H9 (cell line): ENCODE results near the gene NACC2. TPM values are rescaled to one million over a fixed set of nuclear protein-coding genes. Genes with fewer than 3 reads are reported as not detected.

Experiments
- DNase-seq: peaks from one replicate; pipeline ENCODE4 v3.0.0-alpha.2; 2017
- H2AFZ ChIP-seq: one replicate; pipeline ENCODE4 v1.6.1; 2013; ENCODE audit warnings: mild to moderate bottlenecking, low read length, control low read depth, moderate library complexity
- H2AK5ac ChIP-seq: 2 replicates; pipeline ENCODE4 v1.6.1; 2013; ENCODE audit warnings: low read length, control low read depth, mixed read lengths; ENCODE audit not compliant: insufficient read length
- H2BK120ac ChIP-seq: one replicate; pipeline ENCODE4 v1.6.1; 2013; ENCODE audit warnings: low read depth, mild to moderate bottlenecking, low read length, control low read depth, inconsistent platforms; ENCODE audit not compliant: poor library complexity, severe bottlenecking
- H2BK12ac ChIP-seq: 2 replicates; pipeline ENCODE4 v1.6.1; 2013; ENCODE audit warnings: low read length, control low read depth, mixed read lengths, low read depth; ENCODE audit not compliant: insufficient read length
- H2BK15ac ChIP-seq: 2 replicates; pipeline ENCODE4 v1.6.1; 2013; ENCODE audit warnings: low read depth, low read length, control low read depth
- H2BK20ac ChIP-seq: one replicate; pipeline ENCODE4 v1.6.1; 2013; ENCODE audit warnings: low read depth, mild to moderate bottlenecking, low read length, control low read depth, inconsistent platforms; ENCODE audit not compliant: poor library complexity, severe bottlenecking
- H2BK5ac ChIP-seq: 2 replicates; pipeline ENCODE4 v1.6.1; 2013; ENCODE audit warnings: low read length, control low read depth, mixed read lengths; ENCODE audit not compliant: insufficient read length
- H3K14ac ChIP-seq: 2 replicates; pipeline ENCODE4 v1.6.1; 2013; ENCODE audit warnings: low read length, control low read depth; ENCODE audit not compliant: insufficient read depth
- H3K18ac ChIP-seq: 2 replicates; pipeline ENCODE4 v1.6.1; 2013; ENCODE audit warnings: low read depth, mild to moderate bottlenecking, mixed read lengths, low read length, control low read depth; ENCODE audit not compliant: insufficient read length
- H3K23ac ChIP-seq: 2 replicates; pipeline ENCODE4 v1.6.1; 2013; ENCODE audit warnings: low read length, control low read depth, mixed read lengths, low read depth; ENCODE audit not compliant: insufficient read length
- H3K23me2 ChIP-seq: 2 replicates; pipeline ENCODE4 v1.6.1; 2013; ENCODE audit warnings: low read depth, mild to moderate bottlenecking, mixed read lengths, low read length, control low read depth; ENCODE audit not compliant: insufficient read length, poor library complexity, severe bottlenecking
- H3K27ac ChIP-seq: 2 replicates; pipeline ENCODE4 v1.5.1; 2013; ENCODE audit warnings: low read length, control low read depth, mixed read lengths, low read depth; ENCODE audit not compliant: insufficient read length
- H3K27me3 ChIP-seq: 2 replicates; pipeline ENCODE4 v1.6.1; 2013; ENCODE audit warnings: low read length, control low read depth, inconsistent platforms; ENCODE audit not compliant: insufficient read depth
- H3K4ac ChIP-seq: 2 replicates; pipeline ENCODE4 v1.6.1; 2013; ENCODE audit warnings: low read depth, mild to moderate bottlenecking, control low read depth, inconsistent platforms, low read length, moderate library complexity
- H3K4me1 ChIP-seq: 2 replicates; pipeline ENCODE4 v1.6.1; 2013; ENCODE audit warnings: low read length, control low read depth, inconsistent platforms; ENCODE audit not compliant: insufficient read depth
- H3K4me2 ChIP-seq: 2 replicates; pipeline ENCODE4 v1.6.1; 2013; ENCODE audit warnings: low read length, control low read depth, mixed read lengths; ENCODE audit not compliant: insufficient read length, insufficient read depth
- H3K56ac ChIP-seq: 2 replicates; pipeline ENCODE4 v1.6.1; 2013; ENCODE audit warnings: low read depth, mild to moderate bottlenecking, mixed read lengths, low read length, control low read depth; ENCODE audit not compliant: insufficient read length
- H3K79me1 ChIP-seq: 2 replicates; pipeline ENCODE4 v1.6.1; 2013; ENCODE audit warnings: low read depth, mild to moderate bottlenecking, moderate library complexity, low read length, control low read depth, inconsistent platforms; ENCODE audit not compliant: insufficient read depth, poor library complexity, severe bottlenecking
- H3K79me2 ChIP-seq: 2 replicates; pipeline ENCODE4 v1.6.1; 2013; ENCODE audit warnings: low read length, control low read depth, inconsistent platforms; ENCODE audit not compliant: insufficient read depth
- H3K9ac ChIP-seq: 2 replicates; pipeline ENCODE4 v1.6.1; 2013; ENCODE audit warnings: low read length, control low read depth, mixed read lengths; ENCODE audit not compliant: insufficient read length; ENCODE audit errors: extremely low read depth
- H3K9me3 ChIP-seq: one replicate; pipeline ENCODE4 v1.6.1; 2013; ENCODE audit warnings: low read depth, low read length, inconsistent platforms; ENCODE audit not compliant: control insufficient read depth
- H3T11ph ChIP-seq: one replicate; pipeline ENCODE4 v1.6.1; 2013; ENCODE audit warnings: mild to moderate bottlenecking, low read length, control low read depth, inconsistent platforms
- H4K20me1 ChIP-seq: one replicate; pipeline ENCODE4 v1.6.1; 2013; ENCODE audit not compliant: control insufficient read depth, insufficient read length, insufficient read depth
- H4K5ac ChIP-seq: 2 replicates; pipeline ENCODE4 v1.6.1; 2013; ENCODE audit warnings: low read depth, mild to moderate bottlenecking, mixed read lengths, low read length, control low read depth; ENCODE audit not compliant: insufficient read length
- H4K8ac ChIP-seq: replicated peaks from 2 replicates; pipeline ENCODE4 v1.6.1; 2013; ENCODE audit warnings: low read length, control low read depth, mixed read lengths, low read depth; ENCODE audit not compliant: insufficient read length
- H4K91ac ChIP-seq: 2 replicates; pipeline ENCODE4 v1.6.1; 2013; ENCODE audit warnings: low read depth, mild to moderate bottlenecking, moderate library complexity, mixed read lengths, low read length, control low read depth; ENCODE audit not compliant: insufficient read length
- H3K27ac Mint-ChIP-seq, 3 experiments: 2 replicates in 2 of 3; 3 replicates in 1 of 3; pipeline ENCODE4 v1.8.0; 2020 to 2021; ENCODE audit warnings: mixed read lengths in 3 of 3, mild to moderate bottlenecking in 1 of 3, moderate library complexity in 1 of 3
- H3K27me3 Mint-ChIP-seq: 2 replicates; pipeline ENCODE4 v1.8.0; 2021; ENCODE audit warnings: low read depth, mild to moderate bottlenecking, moderate library complexity, mixed read lengths
- H3K36me3 Mint-ChIP-seq, 3 experiments: 2 replicates in 2 of 3; 3 replicates in 1 of 3; pipeline ENCODE4 v1.8.0; 2020 to 2021; ENCODE audit warnings: low read depth in 3 of 3, mixed read lengths in 3 of 3; ENCODE audit not compliant: insufficient read depth in 1 of 3
- H3K4me1 Mint-ChIP-seq, 2 experiments: 2 replicates each; pipeline ENCODE4 v1.8.0; 2020; ENCODE audit warnings: mixed read lengths in 2 of 2
- H3K4me3 Mint-ChIP-seq, 2 experiments: 2 replicates in 1 of 2; 3 replicates in 1 of 2; pipeline ENCODE4 v1.8.0; 2020 to 2021; ENCODE audit warnings: mild to moderate bottlenecking in 2 of 2, mixed read lengths in 2 of 2, moderate library complexity in 1 of 2
- H3K9me3 Mint-ChIP-seq, 2 experiments: 2 replicates in 1 of 2; 3 replicates in 1 of 2; pipeline ENCODE4 v1.8.0; 2020; ENCODE audit warnings: mild to moderate bottlenecking in 2 of 2, mixed read lengths in 2 of 2, moderate library complexity in 1 of 2
- WGBS: extraction: QIAGEN DNeasy Blood & Tissue Kit; methylation state at CpG from one replicate; pipeline ENCODE4 v1.1.7; 2013; ENCODE audit warnings: missing lambda C conversion rate, low lambda C conversion rate, mixed read lengths; ENCODE audit not compliant: insufficient read length; ENCODE audit errors: extremely low coverage; 5-methylcytosine and 5-hydroxymethylcytosine counted together
- total RNA-seq: library from RNA; stranded (reverse); gene quantifications from 2 replicates; pipeline ENCODE4 v1.2.1, GENCODE V29; 2021
- TF ChIP-seq, protein P1 (sequence below): fragments of 200-600 bp; sonication (generic); conservative IDR thresholded peaks from 3 replicates; pipeline ENCODE4 v1.8.0; 2021; ENCODE audit warnings: antibody characterized with exemption, mild to moderate bottlenecking

NACC2 gene
- total RNA-seq, 1 experiment from 2014 or later = 11.5 TPM

DNA sequence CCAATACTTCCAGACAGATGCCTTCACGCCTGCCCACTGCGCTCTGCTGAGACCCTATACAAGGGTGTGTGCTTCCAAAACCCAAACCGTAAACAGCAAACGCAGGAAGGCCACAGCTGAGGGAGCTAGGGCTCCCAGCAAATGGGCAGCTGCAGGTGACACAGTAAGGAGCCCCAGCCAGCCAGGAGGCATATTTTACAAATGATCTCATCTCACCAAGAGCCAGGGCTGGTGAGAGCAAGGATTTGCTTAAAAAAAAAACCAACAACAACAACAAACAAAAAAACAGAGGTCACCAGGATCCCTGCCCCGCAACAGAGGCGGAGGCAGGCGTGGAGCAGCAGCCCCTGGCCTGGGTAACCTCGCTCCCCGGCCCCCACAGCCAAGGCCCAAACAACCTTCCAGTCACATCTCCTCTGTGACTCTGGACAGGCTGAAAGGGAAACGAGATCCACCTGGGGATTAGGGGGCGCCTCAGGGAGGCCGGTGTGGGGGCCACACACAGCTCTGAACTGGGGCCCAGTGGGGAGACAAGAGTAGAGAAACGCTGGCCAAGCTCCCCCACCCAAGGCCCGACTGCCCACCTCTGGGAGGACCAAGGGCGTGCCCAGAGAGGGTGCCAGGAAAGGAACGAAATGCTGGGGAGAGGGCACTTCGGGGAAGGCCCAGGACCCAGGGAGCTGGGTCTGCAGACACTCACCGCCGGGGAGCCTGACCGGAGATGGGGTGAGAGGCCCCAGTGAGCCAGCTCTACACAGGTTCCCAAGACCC, 3.3 kb downstream of the NACC2 start:
- Mint-ChIP-seq H3K27ac (peak overlapping the region in 1 of 3 experiments; percentile 55; a peak in 1 of 7 replicates), H3K4me3 (no peak overlapping the region), H3K9me3 (no peaks in the 10 kb centered on the region), H3K4me1 (peaks cover 22 to 48% of the 10 kb centered on the region in 2 experiments), H3K27me3 (peaks cover 21% of the 10 kb centered on the region), H3K36me3 (no peaks in the 10 kb centered on the region)
- TF ChIP-seq, protein P1, sequence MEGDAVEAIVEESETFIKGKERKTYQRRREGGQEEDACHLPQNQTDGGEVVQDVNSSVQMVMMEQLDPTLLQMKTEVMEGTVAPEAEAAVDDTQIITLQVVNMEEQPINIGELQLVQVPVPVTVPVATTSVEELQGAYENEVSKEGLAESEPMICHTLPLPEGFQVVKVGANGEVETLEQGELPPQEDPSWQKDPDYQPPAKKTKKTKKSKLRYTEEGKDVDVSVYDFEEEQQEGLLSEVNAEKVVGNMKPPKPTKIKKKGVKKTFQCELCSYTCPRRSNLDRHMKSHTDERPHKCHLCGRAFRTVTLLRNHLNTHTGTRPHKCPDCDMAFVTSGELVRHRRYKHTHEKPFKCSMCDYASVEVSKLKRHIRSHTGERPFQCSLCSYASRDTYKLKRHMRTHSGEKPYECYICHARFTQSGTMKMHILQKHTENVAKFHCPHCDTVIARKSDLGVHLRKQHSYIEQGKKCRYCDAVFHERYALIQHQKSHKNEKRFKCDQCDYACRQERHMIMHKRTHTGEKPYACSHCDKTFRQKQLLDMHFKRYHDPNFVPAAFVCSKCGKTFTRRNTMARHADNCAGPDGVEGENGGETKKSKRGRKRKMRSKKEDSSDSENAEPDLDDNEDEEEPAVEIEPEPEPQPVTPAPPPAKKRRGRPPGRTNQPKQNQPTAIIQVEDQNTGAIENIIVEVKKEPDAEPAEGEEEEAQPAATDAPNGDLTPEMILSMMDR = no peak
- H3K9me3 ChIP-seq = no peaks in the 10 kb centered on the region
- no peak overlapping the region; the same call in 1 of the 2 replicates for H3K14ac ChIP-seq
- H3K23ac ChIP-seq = no peak overlapping the region
- no CpG with 5 or more reads among the region's 20 CpGs for WGBS
- no peak overlapping the region for H2AFZ ChIP-seq
- H4K91ac ChIP-seq = no peak overlapping the region
- H3K79me2 ChIP-seq = no peaks in the 10 kb centered on the region; the same call in 1 of the 2 replicates
- H4K5ac ChIP-seq = no peak overlapping the region
- H3K27ac ChIP-seq = no peak overlapping the region
- no peak overlapping the region for H2BK120ac ChIP-seq
- H2BK5ac ChIP-seq = no peak overlapping the region
- no peak overlapping the region for H3K4me2 ChIP-seq
- H2BK20ac ChIP-seq = no peak overlapping the region
- H3K56ac ChIP-seq = no peak overlapping the region
- no peaks in the 10 kb centered on the region for H3K4me1 ChIP-seq
- H3T11ph ChIP-seq = no peak overlapping the region
- H3K9ac ChIP-seq = no peak overlapping the region
- no peak overlapping the region for H3K4ac ChIP-seq
- H2AK5ac ChIP-seq = no peak overlapping the region
- no peaks in the 10 kb centered on the region for H3K79me1 ChIP-seq
- no peak overlapping the region for H2BK15ac ChIP-seq
- peaks cover 3% of the 10 kb centered on the region; the same call in 1 of the 2 replicates for H3K27me3 ChIP-seq
- H3K23me2 ChIP-seq = peaks cover 4% of the 10 kb centered on the region
- H2BK12ac ChIP-seq = no peak overlapping the region
- H4K8ac ChIP-seq = no peak overlapping the region
- DNase-seq = no peak
- no peak overlapping the region for H3K18ac ChIP-seq
- peaks cover 6% of the 10 kb centered on the region for H4K20me1 ChIP-seq
